Peyer's patch (tissue), 4 donors: Measurements from ENCODE around the gene ZC3H4.

Source experiments
- POLR2A ChIP-seq, 2 donors: fragments of 450-650 bp; IDR thresholded peaks; one replicate each; pipeline ENCODE4 v1.5.1; 2017; ENCODE audit warnings: antibody characterized with exemption in 2 of 2, mild to moderate bottlenecking in 2 of 2, moderate library complexity in 2 of 2
- TF ChIP-seq, protein P1 (sequence below), 6 experiments: fragments of 450-650 bp in 4 of 6; fragments of 200-600 bp in 2 of 6; sonication (generic) in 1 of 6; IDR thresholded peaks; one replicate each; pipeline ENCODE4 v1.5.1; 2017 to 2019; ENCODE audit warnings: antibody characterized with exemption in 6 of 6, mild to moderate bottlenecking in 3 of 6, moderate library complexity in 1 of 6

DNA sequence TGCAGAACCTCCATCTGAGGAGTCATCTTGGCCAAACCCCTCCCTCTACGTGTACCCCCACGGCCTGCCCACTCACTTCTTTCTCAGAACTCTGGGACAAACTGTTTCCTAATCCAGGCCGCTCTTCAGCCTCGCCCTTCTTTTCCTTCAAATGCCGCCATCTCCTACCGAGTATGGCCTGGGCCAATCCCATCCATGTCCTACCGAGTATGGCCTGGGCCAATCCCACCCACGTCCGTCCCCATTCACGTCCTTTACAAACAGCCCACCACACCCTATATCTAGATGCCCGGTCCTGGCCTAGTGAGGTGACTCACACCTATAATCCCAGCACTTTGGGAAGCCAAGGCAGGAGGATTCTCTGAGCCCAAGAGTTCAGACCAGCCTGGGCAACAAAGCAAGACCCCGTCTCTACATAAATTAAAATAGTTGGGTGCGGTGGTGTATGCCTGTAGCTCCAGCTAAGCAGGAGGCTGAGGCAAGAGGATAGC lies 66.3 kb downstream of the ZC3H4 start:
- TF ChIP-seq, protein P1, sequence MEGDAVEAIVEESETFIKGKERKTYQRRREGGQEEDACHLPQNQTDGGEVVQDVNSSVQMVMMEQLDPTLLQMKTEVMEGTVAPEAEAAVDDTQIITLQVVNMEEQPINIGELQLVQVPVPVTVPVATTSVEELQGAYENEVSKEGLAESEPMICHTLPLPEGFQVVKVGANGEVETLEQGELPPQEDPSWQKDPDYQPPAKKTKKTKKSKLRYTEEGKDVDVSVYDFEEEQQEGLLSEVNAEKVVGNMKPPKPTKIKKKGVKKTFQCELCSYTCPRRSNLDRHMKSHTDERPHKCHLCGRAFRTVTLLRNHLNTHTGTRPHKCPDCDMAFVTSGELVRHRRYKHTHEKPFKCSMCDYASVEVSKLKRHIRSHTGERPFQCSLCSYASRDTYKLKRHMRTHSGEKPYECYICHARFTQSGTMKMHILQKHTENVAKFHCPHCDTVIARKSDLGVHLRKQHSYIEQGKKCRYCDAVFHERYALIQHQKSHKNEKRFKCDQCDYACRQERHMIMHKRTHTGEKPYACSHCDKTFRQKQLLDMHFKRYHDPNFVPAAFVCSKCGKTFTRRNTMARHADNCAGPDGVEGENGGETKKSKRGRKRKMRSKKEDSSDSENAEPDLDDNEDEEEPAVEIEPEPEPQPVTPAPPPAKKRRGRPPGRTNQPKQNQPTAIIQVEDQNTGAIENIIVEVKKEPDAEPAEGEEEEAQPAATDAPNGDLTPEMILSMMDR (IDR thresholded peaks at IDR 0.05) = no peak
- no peak for TF ChIP-seq POLR2A (IDR thresholded peaks at IDR 0.05)
